ENCODE data around the gene ILKAP.

ILKAP gene

DNA sequence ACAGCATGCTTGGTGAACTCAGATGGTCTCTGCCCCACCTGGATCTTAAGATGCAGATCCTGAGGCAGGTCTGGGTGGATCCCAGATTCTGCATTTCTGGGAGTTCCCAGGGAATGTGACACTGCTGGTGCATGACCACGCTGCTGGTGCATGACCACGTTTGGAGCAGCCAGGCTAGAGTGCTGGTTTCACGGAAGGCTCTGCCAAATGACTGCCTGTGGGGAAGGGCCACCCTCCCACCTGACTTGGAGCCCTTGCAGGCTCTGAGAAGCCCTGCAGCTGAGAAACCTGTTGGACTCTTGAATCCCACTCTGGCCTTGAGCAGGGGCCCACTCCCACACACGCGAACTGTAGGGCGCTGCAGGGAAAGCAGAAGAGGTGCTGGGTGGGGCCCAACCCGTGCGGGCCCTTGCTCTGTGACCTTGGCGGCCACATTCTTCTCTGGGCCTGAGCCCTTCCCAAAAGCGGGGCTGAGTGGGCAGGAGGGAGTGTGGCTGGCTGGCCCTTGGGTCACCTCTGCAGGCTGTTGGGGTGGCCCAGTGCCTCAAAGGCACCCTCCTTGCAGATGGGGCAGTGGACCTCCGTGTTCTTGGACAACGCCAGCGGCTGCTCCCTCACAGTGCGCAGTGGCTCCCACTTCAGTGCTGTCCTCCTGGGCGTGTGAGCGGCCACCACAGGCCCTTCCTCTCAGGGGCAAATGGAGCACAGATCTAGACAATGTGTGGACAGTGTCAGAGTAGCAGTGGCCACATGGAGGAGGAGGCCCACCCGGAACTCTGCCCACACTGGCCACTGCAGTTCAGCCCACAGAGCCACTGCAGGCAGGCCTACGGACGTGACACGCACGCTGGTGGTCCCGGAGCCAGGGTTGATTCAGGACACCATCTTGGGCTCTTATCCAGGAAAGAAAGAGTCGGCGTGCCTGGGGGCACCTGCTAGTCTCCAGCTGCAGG, 36.8 kb downstream of the ILKAP start:
- TF ChIP-seq, protein P1, sequence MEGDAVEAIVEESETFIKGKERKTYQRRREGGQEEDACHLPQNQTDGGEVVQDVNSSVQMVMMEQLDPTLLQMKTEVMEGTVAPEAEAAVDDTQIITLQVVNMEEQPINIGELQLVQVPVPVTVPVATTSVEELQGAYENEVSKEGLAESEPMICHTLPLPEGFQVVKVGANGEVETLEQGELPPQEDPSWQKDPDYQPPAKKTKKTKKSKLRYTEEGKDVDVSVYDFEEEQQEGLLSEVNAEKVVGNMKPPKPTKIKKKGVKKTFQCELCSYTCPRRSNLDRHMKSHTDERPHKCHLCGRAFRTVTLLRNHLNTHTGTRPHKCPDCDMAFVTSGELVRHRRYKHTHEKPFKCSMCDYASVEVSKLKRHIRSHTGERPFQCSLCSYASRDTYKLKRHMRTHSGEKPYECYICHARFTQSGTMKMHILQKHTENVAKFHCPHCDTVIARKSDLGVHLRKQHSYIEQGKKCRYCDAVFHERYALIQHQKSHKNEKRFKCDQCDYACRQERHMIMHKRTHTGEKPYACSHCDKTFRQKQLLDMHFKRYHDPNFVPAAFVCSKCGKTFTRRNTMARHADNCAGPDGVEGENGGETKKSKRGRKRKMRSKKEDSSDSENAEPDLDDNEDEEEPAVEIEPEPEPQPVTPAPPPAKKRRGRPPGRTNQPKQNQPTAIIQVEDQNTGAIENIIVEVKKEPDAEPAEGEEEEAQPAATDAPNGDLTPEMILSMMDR (IDR thresholded peaks at IDR 0.05; ENCODE audit: insufficient read depth, low read length, missing control alignments), result no peak
- H3K4me3 ChIP-seq (ENCODE audit: low read depth, low read length), result no peak overlapping the region
- CTCF ChIA-PET, result interaction anchor here (1.6 kb wide), 2 partner anchors 7 to 96 kb away, joined by 5 to 6 read pairs; no protein-coding TSS in a partner anchor
- DNase-seq (ENCODE audit: low read depth, low spot score), result no peak
- POLR2A ChIA-PET, result no interaction called here

GRCh38 chr2:238165288-238165921, 38.1 kb downstream of the ILKAP start:
- H3K4me3 ChIP-seq (ENCODE audit: low read depth, low read length), result no peak overlapping the region
- no peak for DNase-seq (ENCODE audit: low read depth, low spot score)
- POLR2A ChIA-PET, result no interaction called here
- TF ChIP-seq, protein P1 (IDR thresholded peaks at IDR 0.05; ENCODE audit: insufficient read depth, low read length, missing control alignments), result no peak
- CTCF ChIA-PET, result interaction anchor here (1.1 to 1.5 kb wide), 2 partner anchors 11 to 307 kb away, joined by 4 to 5 read pairs; no protein-coding TSS in a partner anchor

- ChIA-PET CTCF (interaction anchor here (0.9 to 1.5 kb wide), 3 partner anchors 10 to 306 kb away, joined by 3 to 5 read pairs (median 4); no protein-coding TSS in a partner anchor), POLR2A (no interaction called here)
- TF ChIP-seq, protein P1 (IDR thresholded peaks at IDR 0.05; ENCODE audit: insufficient read depth, low read length, missing control alignments), result no peak
- no peak for DNase-seq (ENCODE audit: low read depth, low spot score)
- no peak overlapping the region for H3K4me3 ChIP-seq (ENCODE audit: low read depth, low read length)
Measured at GRCh38 chr2:238164906-238165287, 38.6 kb downstream of the ILKAP start.

GRCh38 chr2:238163481-238164198, 39.9 kb downstream of the ILKAP start:
- no peak for DNase-seq (ENCODE audit: low read depth, low spot score)
- TF ChIP-seq, protein P1 (IDR thresholded peaks at IDR 0.05; ENCODE audit: insufficient read depth, low read length, missing control alignments), result no peak
- POLR2A ChIA-PET, result interaction anchor here (0.6 kb wide), 1 partner anchor 37 kb away, joined by 3 read pairs; no protein-coding TSS in a partner anchor
- CTCF ChIA-PET, result no interaction called here
- H3K4me3 ChIP-seq (ENCODE audit: low read depth, low read length), result peak overlapping the region; percentile 29

DNA sequence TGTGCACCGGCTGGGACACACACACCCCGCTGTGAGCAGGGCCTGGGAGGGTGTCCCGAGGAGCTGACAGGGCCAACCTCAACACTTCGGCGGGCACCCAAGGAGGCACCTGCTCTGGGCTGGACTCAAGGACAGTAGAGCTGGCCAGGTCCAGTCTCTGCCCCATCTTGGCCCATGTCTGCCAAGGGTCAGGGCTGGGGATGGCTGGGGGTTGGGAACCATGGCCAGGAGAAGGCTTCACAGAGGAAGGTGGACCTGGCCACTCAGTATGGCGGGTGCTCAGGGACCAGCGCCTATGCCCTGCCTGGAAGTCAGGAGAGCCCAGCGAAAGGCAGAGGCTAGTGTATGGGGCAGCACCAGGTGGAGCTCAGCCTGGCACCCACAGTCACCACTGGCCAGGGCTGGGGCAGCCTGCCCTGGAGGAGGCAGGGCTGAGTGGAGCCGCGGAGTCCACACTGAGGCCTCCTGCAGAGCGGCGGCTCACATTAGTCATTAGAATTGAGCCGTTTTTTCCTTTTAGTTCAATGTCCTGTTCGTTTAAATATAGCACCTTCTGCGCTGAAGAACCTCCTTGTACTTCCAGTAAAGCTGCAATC, 40.6 kb downstream of the ILKAP start:
- H3K4me3 ChIP-seq (ENCODE audit: low read depth, low read length), result no peak overlapping the region
- DNase-seq (ENCODE audit: low read depth, low spot score), result no peak
- TF ChIP-seq, protein P1 (IDR thresholded peaks at IDR 0.05; ENCODE audit: insufficient read depth, low read length, missing control alignments), result no peak
- ChIA-PET POLR2A (no interaction called here), CTCF (interaction anchor here (0.9 kb wide), 1 partner anchor 100 kb away, joined by 5 read pairs; no protein-coding TSS in a partner anchor)

Measured in AG04449 (cell line).